Neural progenitor cell (in vitro differentiated cells): ENCODE measurements around the gene GBF1.

Source experiments
- EZH2 ChIP-seq: fragments of 200-600 bp; sonication (generic); IDR thresholded peaks from 2 replicates; pipeline ENCODE4 v1.6.1; 2017; ENCODE audit warnings: antibody characterized with exemption, mild to moderate bottlenecking, moderate library complexity
- EZH2phosphoT487 ChIP-seq: fragments of 200-600 bp; sonication (generic); IDR thresholded peaks from 2 replicates; pipeline ENCODE4 v1.6.1; 2017; ENCODE audit warnings: antibody characterized with exemption
- TF ChIP-seq, protein P1 (sequence below): fragments of 200-600 bp; sonication (generic); IDR thresholded peaks from 2 replicates; pipeline ENCODE4 v1.5.1; 2017; ENCODE audit warnings: antibody characterized with exemption, mild to moderate bottlenecking

DNA sequence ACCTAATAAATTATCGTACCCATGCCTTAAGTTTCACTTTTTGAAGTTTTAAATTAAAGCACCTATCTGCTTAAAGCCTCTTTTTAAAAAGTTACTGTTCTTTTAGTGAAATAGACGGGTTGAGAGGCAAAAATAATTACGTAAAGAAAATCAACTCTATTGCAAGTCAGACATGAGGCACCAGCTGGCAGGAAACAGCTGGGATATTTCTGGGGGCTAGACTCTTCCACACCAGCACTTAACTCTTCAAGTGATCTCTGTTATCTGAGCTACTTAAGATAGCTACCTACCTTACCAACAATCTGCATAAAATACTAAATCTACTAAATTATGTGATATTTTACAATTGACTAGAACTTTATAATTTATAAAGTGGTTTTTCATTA is 35.8 kb downstream of the GBF1 start:
- TF ChIP-seq, protein P1, sequence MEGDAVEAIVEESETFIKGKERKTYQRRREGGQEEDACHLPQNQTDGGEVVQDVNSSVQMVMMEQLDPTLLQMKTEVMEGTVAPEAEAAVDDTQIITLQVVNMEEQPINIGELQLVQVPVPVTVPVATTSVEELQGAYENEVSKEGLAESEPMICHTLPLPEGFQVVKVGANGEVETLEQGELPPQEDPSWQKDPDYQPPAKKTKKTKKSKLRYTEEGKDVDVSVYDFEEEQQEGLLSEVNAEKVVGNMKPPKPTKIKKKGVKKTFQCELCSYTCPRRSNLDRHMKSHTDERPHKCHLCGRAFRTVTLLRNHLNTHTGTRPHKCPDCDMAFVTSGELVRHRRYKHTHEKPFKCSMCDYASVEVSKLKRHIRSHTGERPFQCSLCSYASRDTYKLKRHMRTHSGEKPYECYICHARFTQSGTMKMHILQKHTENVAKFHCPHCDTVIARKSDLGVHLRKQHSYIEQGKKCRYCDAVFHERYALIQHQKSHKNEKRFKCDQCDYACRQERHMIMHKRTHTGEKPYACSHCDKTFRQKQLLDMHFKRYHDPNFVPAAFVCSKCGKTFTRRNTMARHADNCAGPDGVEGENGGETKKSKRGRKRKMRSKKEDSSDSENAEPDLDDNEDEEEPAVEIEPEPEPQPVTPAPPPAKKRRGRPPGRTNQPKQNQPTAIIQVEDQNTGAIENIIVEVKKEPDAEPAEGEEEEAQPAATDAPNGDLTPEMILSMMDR: no peak
- no peak for TF ChIP-seq EZH2phosphoT487
- TF ChIP-seq EZH2: no peak
